ENCODE results near the gene S100A8.
"Not testable (repeated sequence)": the region's sequence is repeated elsewhere in the genome, so short reads cannot be mapped to it uniquely, and the experiment has no call there.

S100A8 gene

GRCh38 chr1:153415850-153416570 lies 25.1 kb upstream of the S100A8 start, which contains the start of gene S100A7A:
TSS of gene S100A7A (plus strand) at chr1:153416520. CDS start at chr1:153418083, 1,563 bp downstream.
- DNase-seq: no peak

DNA sequence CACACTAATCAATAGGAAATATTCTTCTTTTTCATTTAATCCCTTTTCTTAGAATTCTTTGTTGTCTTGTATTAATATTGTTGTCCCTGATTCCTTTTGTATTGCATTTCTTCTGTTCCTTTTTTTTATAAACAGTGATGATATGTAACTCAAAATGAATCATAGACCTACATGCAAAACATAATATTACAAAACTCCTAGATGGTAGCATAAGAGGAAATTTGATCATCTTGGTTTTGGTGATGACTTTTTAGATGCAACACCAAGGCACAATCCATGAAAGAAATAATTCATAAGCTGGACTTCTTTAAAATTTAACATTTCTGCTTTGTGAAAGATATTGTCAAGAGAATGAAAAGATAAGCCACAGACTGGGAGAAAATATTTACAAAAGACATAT lies 23.1 kb upstream of the S100A8 start:
- not testable (repeated sequence) for DNase-seq

DNA sequence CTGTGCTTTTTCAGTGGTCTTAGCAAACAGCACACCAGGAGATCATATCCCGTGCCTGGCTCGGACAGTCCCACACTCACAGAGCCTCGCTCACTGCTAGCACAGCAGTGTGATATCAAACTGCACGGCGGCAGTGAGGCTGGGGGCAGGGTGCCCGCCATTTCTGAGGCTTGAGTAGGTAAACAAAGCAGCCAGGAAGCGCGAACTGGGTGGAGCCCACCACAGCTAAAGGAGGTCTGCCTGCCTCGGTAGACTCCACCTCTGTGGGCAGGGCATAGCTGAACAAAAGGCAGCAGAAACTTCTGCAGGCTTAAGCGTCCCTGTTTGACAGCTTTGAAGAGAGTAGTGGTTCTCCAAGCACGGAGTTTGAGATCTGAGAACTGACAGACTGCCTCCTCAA lies 16.4 kb upstream of the S100A8 start:
- not testable (repeated sequence) for DNase-seq

- not testable (repeated sequence) for DNase-seq
These were observed 15.1 kb upstream of the S100A8 start for GRCh38 chr1:153405825-153406599.

GRCh38 chr1:153404768-153405167 lies 13.9 kb upstream of the S100A8 start:
- DNase-seq: no peak

GRCh38 chr1:153404086-153404635 lies 13.3 kb upstream of the S100A8 start:
- no peak for DNase-seq

- no peak for DNase-seq
These were observed 12.7 kb upstream of the S100A8 start for GRCh38 chr1:153403421-153404085.

GRCh38 chr1:153402226-153402625 lies 11.4 kb upstream of the S100A8 start:
- no peak for DNase-seq

- no peak for DNase-seq
These were observed 10.6 kb upstream of the S100A8 start for GRCh38 chr1:153401461-153401860.

DNA sequence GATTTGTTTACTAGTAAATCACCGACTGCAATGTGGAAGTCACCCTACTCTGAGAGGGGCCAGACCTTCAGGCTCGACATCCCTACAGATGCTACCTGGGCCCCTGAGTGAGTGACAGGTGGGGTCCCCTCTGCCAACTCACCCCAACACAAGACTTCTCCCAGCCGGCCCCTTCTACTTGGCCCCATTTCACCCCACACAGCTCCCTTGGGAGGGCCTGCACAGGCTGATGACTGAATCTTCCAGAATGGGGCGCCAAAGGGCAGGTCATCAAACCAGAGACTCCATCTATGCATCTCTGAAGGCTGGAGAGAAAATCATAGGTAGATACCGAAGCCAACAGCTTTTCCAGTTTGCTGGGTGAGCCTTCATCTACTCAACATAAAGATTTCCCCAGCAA lies 9.4 kb upstream of the S100A8 start:
- DNase-seq: no peak

DNA sequence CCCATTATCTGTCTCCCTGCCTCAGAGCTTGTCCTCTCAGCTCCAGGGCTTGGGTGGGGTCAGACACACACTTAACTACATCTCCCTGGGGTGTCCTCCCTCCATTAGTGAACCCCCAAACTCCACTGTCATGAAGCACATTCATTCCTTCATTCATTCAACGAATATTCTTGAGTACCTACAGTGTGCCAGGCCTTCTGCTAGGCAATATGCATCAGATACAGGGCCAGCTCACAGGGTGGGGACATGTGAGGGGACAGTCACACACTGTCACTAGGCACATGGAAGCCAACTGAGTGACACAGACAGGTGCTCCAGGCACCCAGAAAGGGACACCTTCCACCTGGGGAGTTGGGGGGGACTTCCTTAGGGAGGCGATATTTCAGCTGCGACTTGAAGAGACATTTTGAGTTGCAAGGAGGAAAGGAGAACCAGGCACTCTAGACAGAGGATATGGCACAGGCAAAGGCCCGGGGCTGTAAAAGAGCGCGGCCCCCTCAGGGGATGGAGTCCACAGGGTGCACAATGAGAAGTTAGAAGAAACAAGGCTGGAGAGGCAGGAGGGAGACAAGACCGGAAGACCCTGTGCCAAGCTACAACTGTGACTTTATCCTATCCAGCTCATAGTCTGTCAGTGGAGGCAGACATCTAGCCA lies 8.7 kb upstream of the S100A8 start:
- no peak for DNase-seq

- DNase-seq: no peak
These were observed 7.2 kb upstream of the S100A8 start for GRCh38 chr1:153397924-153398651.

- DNase-seq: no peak
These were observed 6.4 kb upstream of the S100A8 start for GRCh38 chr1:153397051-153397923.

GRCh38 chr1:153396461-153396860 lies 5.6 kb upstream of the S100A8 start:
- DNase-seq: no peak

- no peak for DNase-seq
These were observed 4.9 kb upstream of the S100A8 start for GRCh38 chr1:153395776-153396175.

DNA sequence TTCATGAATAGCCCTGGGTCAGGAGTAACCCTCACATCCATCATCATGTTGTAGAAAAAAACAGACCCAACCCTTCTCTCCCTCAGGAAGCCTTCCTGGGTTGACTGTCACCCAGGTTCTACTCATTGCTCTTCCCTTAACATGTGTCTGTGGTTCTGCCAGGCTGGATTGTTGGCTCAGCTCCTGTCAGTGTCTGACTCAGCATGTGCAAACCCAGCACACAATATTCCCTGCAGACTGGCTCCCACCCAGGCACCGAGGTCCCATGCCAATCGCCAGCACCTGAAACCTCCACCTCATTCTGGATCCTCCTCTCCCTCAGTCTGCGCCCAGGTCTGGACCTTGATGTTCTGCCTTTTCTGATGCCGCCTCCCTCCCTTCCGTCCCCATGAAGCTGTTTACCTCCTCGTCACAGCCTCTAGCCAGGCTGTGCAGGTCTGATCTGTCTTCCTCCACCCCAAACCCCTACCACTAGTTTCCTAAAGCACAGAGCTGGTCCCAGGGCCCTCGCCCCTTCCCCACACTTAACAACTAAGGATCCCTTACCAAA lies 4.3 kb upstream of the S100A8 start:
- peak; percentile 41 for DNase-seq

DNA sequence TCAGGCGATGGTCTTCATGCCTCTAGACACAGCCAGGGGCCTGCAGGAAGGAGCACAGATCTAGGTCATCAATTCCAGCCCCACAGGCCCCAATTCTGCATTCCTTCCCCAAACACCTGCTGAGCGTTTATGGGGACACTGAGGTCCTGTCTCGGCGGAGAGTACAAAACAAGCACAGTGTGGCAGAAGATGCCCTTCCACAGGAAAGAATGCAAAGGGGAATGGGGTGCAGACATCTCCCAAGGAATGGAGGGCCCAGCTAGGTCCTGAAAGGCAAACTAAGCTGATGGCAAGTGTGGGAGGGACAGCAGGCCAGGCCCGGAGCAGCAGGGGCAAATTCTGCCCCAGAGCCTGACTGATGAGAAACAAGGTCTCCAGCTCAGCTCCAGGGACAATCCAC lies 3.5 kb upstream of the S100A8 start:
- no peak for DNase-seq

GRCh38 chr1:153393926-153394325 lies 3.1 kb upstream of the S100A8 start:
- no peak for DNase-seq

- DNase-seq: no peak
These were observed 1.9 kb upstream of the S100A8 start for GRCh38 chr1:153392822-153393221.

- no peak for DNase-seq
These were observed 1.4 kb upstream of the S100A8 start for GRCh38 chr1:153392258-153392657.

Data from NCI-H226 (cell line).